Endothelial cell of umbilical vein (primary cell): ENCODE data around the gene ELOVL1. TPM values are rescaled to one million over a fixed set of nuclear protein-coding genes. Genes with fewer than 3 reads are reported as not detected.

Experiments used
- BruUV-seq: library from RNA; stranded (reverse); fragments of 400-500 nt; replicated peaks from 2 replicates; lab custom pipeline; 2021; lab: Mats Ljungman, UMichigan
- CTCF ChIA-PET: fragments of 300-600, 350-600 bp; sonication (Branson Sonifier 250); formaldehyde crosslinking; loops from one replicate; lab custom pipeline; 2021; ENCODE audit warnings: antibody characterized with exemption, inconsistent platforms; lab: Charles Lee
- POLR2A ChIA-PET: fragments of 300-600, 350-600 bp; sonication (Branson Sonifier 250); formaldehyde crosslinking; loops from one replicate; lab custom pipeline; 2021; ENCODE audit warnings: antibody characterized with exemption, inconsistent platforms; lab: Charles Lee
- DNase-seq: peaks from one replicate; pipeline ENCODE4 v3.0.0-alpha.2; 2011; ENCODE audit warnings: low read depth, low spot score
- FAIRE-seq: peaks from 2 replicates; lab custom pipeline; 2011; peaks lifted over from hg19 to GRCh38; lab: Jason Lieb, UNC
- H2AFZ ChIP-seq: 2 replicates; pipeline ENCODE4 v1.6.0; 2012; ENCODE audit warnings: low read depth, low read length, control low read depth, inconsistent platforms
- H3K27ac ChIP-seq: 2 replicates; pipeline ENCODE4 v1.5.1; 2011; ENCODE audit warnings: low read depth, mild to moderate bottlenecking, control low read depth, low read length, moderate library complexity; ENCODE audit not compliant: insufficient read depth
- H3K27me3 ChIP-seq, 2 experiments: 2 replicates each; pipeline versions ENCODE4 v1.6.0 to v1.6.1; 2011; ENCODE audit warnings: low read length in 2 of 2, mixed read lengths in 1 of 2; ENCODE audit not compliant: control insufficient read depth in 2 of 2, insufficient read depth in 2 of 2
- H3K36me3 ChIP-seq, 2 experiments: 2 replicates in 1 of 2; 3 replicates in 1 of 2; pipeline ENCODE4 v1.5.1; 2011; ENCODE audit warnings: low read length in 2 of 2, mild to moderate bottlenecking in 1 of 2, moderate library complexity in 1 of 2; ENCODE audit not compliant: control insufficient read depth in 2 of 2, insufficient read depth in 2 of 2; ENCODE audit errors: extremely low read depth in 1 of 2
- H3K4me1 ChIP-seq: 3 replicates; pipeline ENCODE4 v1.5.1; 2011; ENCODE audit warnings: mild to moderate bottlenecking, low read length; ENCODE audit not compliant: control insufficient read depth, insufficient read depth; ENCODE audit errors: extremely low read depth
- H3K4me2 ChIP-seq: 2 replicates; pipeline ENCODE4 v1.6.1; 2011; ENCODE audit warnings: low read length, control low read depth, mixed read lengths; ENCODE audit not compliant: insufficient read depth
- H3K4me3 ChIP-seq, 3 experiments: fragments of 200-600 bp in 1 of 3; sonication (generic), shearing (Covaris generic) in 1 of 3; replicated peaks in 1 of 3; 2 replicates each; pipeline ENCODE4 v1.5.1; 2011 to 2016; ENCODE audit warnings: control low read depth in 3 of 3, low read length in 3 of 3, mild to moderate bottlenecking in 2 of 3, inconsistent platforms in 1 of 3, low read depth in 1 of 3, moderate library complexity in 1 of 3; ENCODE audit not compliant: insufficient read depth in 1 of 3
- H3K79me2 ChIP-seq: 2 replicates; pipeline ENCODE4 v1.6.0; 2012; ENCODE audit warnings: low read length, inconsistent platforms; ENCODE audit not compliant: control insufficient read depth, insufficient read depth
- H3K9ac ChIP-seq: replicated peaks from 2 replicates; pipeline ENCODE3; 2011; ENCODE audit warnings: low read length, control low read depth; ENCODE audit not compliant: insufficient read depth; ENCODE audit errors: extremely low read depth
- H3K9me1 ChIP-seq: replicated peaks from 3 replicates; pipeline ENCODE4 v1.6.0; 2011; ENCODE audit warnings: mild to moderate bottlenecking, low read length; ENCODE audit not compliant: control insufficient read depth, insufficient read depth; ENCODE audit errors: extremely low read depth
- H3K9me3 ChIP-seq: replicated peaks from 2 replicates; pipeline ENCODE4 v1.5.1; 2012; ENCODE audit warnings: low read length, inconsistent platforms; ENCODE audit not compliant: control insufficient read depth, insufficient read depth
- H4K20me1 ChIP-seq: replicated peaks from 2 replicates; pipeline ENCODE3; 2011; ENCODE audit warnings: mild to moderate bottlenecking, low read length; ENCODE audit not compliant: control insufficient read depth, insufficient read depth; ENCODE audit errors: extremely low read depth
- CTCF ChIP-seq, 2 donors: IDR thresholded peaks; 1 replicate in 1 of 2; 2 replicates in 1 of 2; pipeline ENCODE4 v1.5.1; 2011; ENCODE audit warnings: low read length in 2 of 2, mild to moderate bottlenecking in 2 of 2, moderate library complexity in 2 of 2, control low read depth in 1 of 2, inconsistent platforms in 1 of 2, low read depth in 1 of 2; ENCODE audit not compliant: insufficient read depth in 1 of 2; ENCODE audit errors: extremely low read depth in 1 of 2
- EZH2 ChIP-seq: IDR thresholded peaks from 2 replicates; pipeline ENCODE4 v1.6.1; 2012; ENCODE audit warnings: borderline replicate concordance, low read depth, mild to moderate bottlenecking, moderate library complexity, low read length, inconsistent platforms; ENCODE audit not compliant: severe bottlenecking
- FOS ChIP-seq: IDR thresholded peaks from 2 replicates; pipeline ENCODE4 v1.6.1; 2011; ENCODE audit warnings: mild to moderate bottlenecking, low read length, moderate library complexity, borderline replicate concordance; ENCODE audit not compliant: insufficient read depth
- GATA2 ChIP-seq: IDR thresholded peaks from 2 replicates; pipeline ENCODE4 v1.7.0; 2011; ENCODE audit warnings: low read depth, mild to moderate bottlenecking, moderate library complexity, mixed read lengths, low read length; ENCODE audit not compliant: insufficient read length, insufficient read depth
- JUN ChIP-seq: IDR thresholded peaks from 2 replicates; pipeline ENCODE4 v1.6.1; 2011; ENCODE audit warnings: borderline replicate concordance, low read depth; ENCODE audit not compliant: insufficient read length, insufficient read depth
- MAX ChIP-seq: IDR thresholded peaks from 2 replicates; pipeline ENCODE4 v1.6.1; 2011; ENCODE audit not compliant: insufficient read depth, insufficient read length
- MYC ChIP-seq: IDR thresholded peaks from one replicate; pipeline ENCODE4 v1.6.1; 2011; ENCODE audit warnings: mild to moderate bottlenecking, low read depth, low read length
- POLR2A ChIP-seq: IDR thresholded peaks from 2 replicates; pipeline ENCODE4 v1.6.1; 2012; ENCODE audit warnings: low read depth, mild to moderate bottlenecking, control low read depth, low read length
- POLR2AphosphoS5 ChIP-seq: IDR thresholded peaks from 2 replicates; pipeline ENCODE4 v1.6.1; 2012; ENCODE audit warnings: low read depth, mild to moderate bottlenecking, control low read depth, low read length, moderate library complexity; ENCODE audit not compliant: insufficient read depth
- dilution Hi-C: fragments of 300-500 bp; cut with MboI; formaldehyde crosslinking; loops from one replicate; pipeline ENCODE4 v1.15.0; 2019; ENCODE audit warnings: low sequenced_read_pairs; ENCODE audit not compliant: extremely low pct_ligation_motif_present
- intact Hi-C: fragments of 100-400 bp; cut with micrococcal nuclease; formaldehyde crosslinking; loops from one replicate; pipeline ENCODE4 v1.10.0; 2022
- polyA plus RNA-seq, 4 experiments: library from polyadenylated mRNA; depleted of rRNA in 3 of 4; stranded (reverse) in 3 of 4; unstranded in 1 of 4; fragments of >200 nt; gene quantifications; 2 replicates each; pipeline versions ENCODE4 v1.2.1 to v1.2.3, GENCODE V29; 2011 to 2012; ENCODE audit warnings: missing spikeins in 1 of 4
- total RNA-seq: library from RNA; stranded (reverse); gene quantifications from 2 replicates; pipeline ENCODE4 v1.2.3, GENCODE V29; 2021

Gene ELOVL1
- total and polyA plus RNA-seq, 2 donors (not counting 3 experiments of a cell fraction or from before 2014, with no cell fraction given): 134 to 303 TPM

- Histone ChIP-seq H3K79me2 (peaks cover 34% of the 10 kb centered on the region), H2AFZ (peak within 1 kb of the TSS; percentile 93), H3K4me1 (peaks cover 18% of the 10 kb centered on the region), H4K20me1 (no peaks in the 10 kb centered on the region), H3K4me2 (peak within 1 kb of the TSS; percentile 94), H3K36me3 (peaks cover 6 to 26% of the 10 kb centered on the region in 2 experiments), H3K27ac (peak within 1 kb of the TSS; percentile 70), H3K27me3 (no peaks in the 10 kb centered on the region), H3K9me1 (no peaks in the 10 kb centered on the region), H3K4me3 (peak within 1 kb of the TSS; percentile 83 to 98 (median 96)), H3K9ac (peak within 1 kb of the TSS; percentile 87), H3K9me3 (no peaks in the 10 kb centered on the region)
- ChIA-PET POLR2A (interaction anchor here (0.7 to 1.2 kb wide), 2 partner anchors 12 to 25 kb away, joined by 3 to 5 read pairs; no protein-coding TSS in a partner anchor), CTCF (interaction anchor here (1.4 to 3.7 kb wide), 3 partner anchors 25 to 163 kb away, joined by 4 to 13 read pairs (median 10); partner anchors contain the start of gene CDC20)
- FAIRE-seq: peak; percentile 94
- intact Hi-C loops: loop anchor here (1.0 kb wide), 1 partner anchor 16 kb away; no protein-coding TSS in a partner anchor
- peak; percentile 97 for DNase-seq
- dilution Hi-C loops: no loop called here
- BruUV-seq: TSS peak; percentile 68
- TF ChIP-seq POLR2A (peak; percentile 83), MYC (no peak)
Measured at GRCh38 chr1:43389326-43390313, 21.8 kb upstream of the ELOVL1 start, which contains the start of the genes MED8 and SZT2. TSS of gene MED8 (minus strand) at chr1:43389800. CDS start at chr1:43389764, 36 bp downstream. TSS of gene SZT2 (plus strand) at chr1:43389899. CDS start at chr1:43389969, 70 bp downstream.

DNA sequence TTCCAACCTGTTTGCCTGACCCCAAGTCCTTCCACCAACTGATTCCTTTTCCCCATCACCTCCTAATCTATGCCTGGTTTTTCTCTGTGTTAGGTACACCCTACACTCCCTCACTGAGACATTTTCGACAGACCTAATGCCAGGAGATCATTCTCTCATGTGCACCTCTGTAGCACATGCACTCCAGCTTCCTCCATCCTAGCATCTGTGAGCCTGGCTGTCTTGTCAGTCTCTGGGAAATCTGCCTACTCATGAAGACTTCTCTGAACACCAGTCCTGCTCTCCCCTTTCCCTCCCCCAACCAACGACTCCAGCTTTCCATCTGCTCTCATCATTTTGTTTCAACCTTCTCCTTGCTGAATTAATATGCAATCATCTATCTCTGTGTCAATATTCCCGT is 20.8 kb upstream of the ELOVL1 start:
- Histone ChIP-seq H2AFZ (no peak overlapping the region), H3K9ac (peak overlapping the region; percentile 87), H4K20me1 (no peaks in the 10 kb centered on the region), H3K4me3 (peak overlapping the region; percentile 83 to 98 (median 96)), H3K4me1 (peaks cover 18% of the 10 kb centered on the region), H3K27me3 (no peaks in the 10 kb centered on the region), H3K36me3 (peaks cover 13 to 34% of the 10 kb centered on the region in 2 experiments), H3K9me1 (no peaks in the 10 kb centered on the region), H3K79me2 (peaks cover 34% of the 10 kb centered on the region), H3K9me3 (no peaks in the 10 kb centered on the region), H3K27ac (no peak overlapping the region), H3K4me2 (peak overlapping the region; percentile 93)
- no peak for TF ChIP-seq POLR2AphosphoS5
- TF ChIP-seq FOS: no peak
- no peak for TF ChIP-seq EZH2
- no peak for TF ChIP-seq POLR2A
- TF ChIP-seq MAX: no peak
- no peak for TF ChIP-seq JUN
- no peak for TF ChIP-seq GATA2
- no peak for TF ChIP-seq MYC
- no peak for TF ChIP-seq CTCF (IDR thresholded peaks at IDR 0.05; ENCODE audit: extremely low read depth in 1 of 2, insufficient read depth in 1 of 2, low read depth in 1 of 2, low read length in 2 of 2)
- FAIRE-seq (peak; percentile 18), DNase-seq (no peak)
- no TSS peak for BruUV-seq
- dilution Hi-C loops (no loop called here), intact Hi-C loops (loop anchor here (1.0 kb wide), 1 partner anchor 15 kb away; no protein-coding TSS in a partner anchor)
- CTCF ChIA-PET: interaction anchor here (1.4 to 3.7 kb wide), 3 partner anchors 26 to 161 kb away, joined by 4 to 13 read pairs (median 10); partner anchors contain the start of gene CDC20
- POLR2A ChIA-PET: interaction anchor here (0.7 to 1.2 kb wide), 2 partner anchors 11 to 26 kb away, joined by 3 to 5 read pairs; no protein-coding TSS in a partner anchor
